Measurements from ENCODE around the gene BTRC. TPM values are rescaled to one million over a fixed set of nuclear protein-coding genes. Genes with fewer than 3 reads are reported as not detected.
"Not testable (repeated sequence)": the region's sequence is repeated elsewhere in the genome, so short reads cannot be mapped to it uniquely, and the experiment has no call there.

The BTRC gene
- total RNA-seq, 2 donors from 2014 or later = 19.8 to 22.4 TPM

GRCh38 chr10:101354328-101355071 is 535 bp downstream of the BTRC start:
- Histone ChIP-seq H3K9me3 (no peaks in the 10 kb centered on the region), H3K36me3 (no peaks in the 10 kb centered on the region), H3K4me1 (peaks cover 0 to 36% of the 10 kb centered on the region in 2 donors), H3K4me3 (peak overlapping the region; percentile 89 to 92), H3K27ac (peak overlapping the region; percentile 90 to 92), H3K27me3 (no peaks in the 10 kb centered on the region)
- DNase-seq (ENCODE audit: low spot score) = peak; percentile 69
- TF ChIP-seq, protein P1, sequence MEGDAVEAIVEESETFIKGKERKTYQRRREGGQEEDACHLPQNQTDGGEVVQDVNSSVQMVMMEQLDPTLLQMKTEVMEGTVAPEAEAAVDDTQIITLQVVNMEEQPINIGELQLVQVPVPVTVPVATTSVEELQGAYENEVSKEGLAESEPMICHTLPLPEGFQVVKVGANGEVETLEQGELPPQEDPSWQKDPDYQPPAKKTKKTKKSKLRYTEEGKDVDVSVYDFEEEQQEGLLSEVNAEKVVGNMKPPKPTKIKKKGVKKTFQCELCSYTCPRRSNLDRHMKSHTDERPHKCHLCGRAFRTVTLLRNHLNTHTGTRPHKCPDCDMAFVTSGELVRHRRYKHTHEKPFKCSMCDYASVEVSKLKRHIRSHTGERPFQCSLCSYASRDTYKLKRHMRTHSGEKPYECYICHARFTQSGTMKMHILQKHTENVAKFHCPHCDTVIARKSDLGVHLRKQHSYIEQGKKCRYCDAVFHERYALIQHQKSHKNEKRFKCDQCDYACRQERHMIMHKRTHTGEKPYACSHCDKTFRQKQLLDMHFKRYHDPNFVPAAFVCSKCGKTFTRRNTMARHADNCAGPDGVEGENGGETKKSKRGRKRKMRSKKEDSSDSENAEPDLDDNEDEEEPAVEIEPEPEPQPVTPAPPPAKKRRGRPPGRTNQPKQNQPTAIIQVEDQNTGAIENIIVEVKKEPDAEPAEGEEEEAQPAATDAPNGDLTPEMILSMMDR (IDR thresholded peaks at IDR 0.05) = no peak

GRCh38 chr10:101355072-101355706 is 1.2 kb downstream of the BTRC start:
- H3K4me1 ChIP-seq = peaks cover 0 to 36% of the 10 kb centered on the region in 2 donors
- H3K4me3 ChIP-seq = peak overlapping the region; percentile 89 to 92
- H3K27me3 ChIP-seq = no peaks in the 10 kb centered on the region
- H3K36me3 ChIP-seq = no peaks in the 10 kb centered on the region
- no peak for DNase-seq (ENCODE audit: low spot score)
- H3K27ac ChIP-seq = peak overlapping the region; percentile 90 to 92
- no peaks in the 10 kb centered on the region for H3K9me3 ChIP-seq
- TF ChIP-seq, protein P1 (IDR thresholded peaks at IDR 0.05) = no peak

DNA sequence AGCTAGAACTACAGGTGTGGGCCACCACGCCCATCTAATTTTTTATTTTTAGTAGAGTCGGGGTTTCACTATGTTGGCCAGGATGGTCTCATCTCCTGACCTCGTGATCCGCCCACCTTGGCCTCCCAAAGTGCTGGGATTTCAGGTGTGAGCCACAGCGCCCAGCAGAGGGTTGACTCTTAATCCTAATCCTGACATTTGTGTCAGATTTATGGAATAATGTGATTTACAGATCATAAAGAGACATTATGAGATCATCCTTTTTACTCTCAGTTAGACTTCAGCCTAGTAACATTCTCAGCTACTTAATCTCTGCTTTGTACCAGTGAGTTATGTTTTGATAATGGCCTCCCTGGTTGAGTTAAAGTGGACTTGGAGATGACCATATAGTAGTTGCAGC is 2.2 kb downstream of the BTRC start:
- DNase-seq (ENCODE audit: low spot score) = no peak
- peaks cover 0 to 36% of the 10 kb centered on the region in 2 donors for H3K4me1 ChIP-seq
- H3K9me3 ChIP-seq = no peaks in the 10 kb centered on the region
- H3K4me3 ChIP-seq = no peak overlapping the region
- H3K27ac ChIP-seq = no peak overlapping the region
- no peaks in the 10 kb centered on the region for H3K36me3 ChIP-seq
- H3K27me3 ChIP-seq = no peaks in the 10 kb centered on the region
- TF ChIP-seq, protein P1 (IDR thresholded peaks at IDR 0.05) = no peak

DNA sequence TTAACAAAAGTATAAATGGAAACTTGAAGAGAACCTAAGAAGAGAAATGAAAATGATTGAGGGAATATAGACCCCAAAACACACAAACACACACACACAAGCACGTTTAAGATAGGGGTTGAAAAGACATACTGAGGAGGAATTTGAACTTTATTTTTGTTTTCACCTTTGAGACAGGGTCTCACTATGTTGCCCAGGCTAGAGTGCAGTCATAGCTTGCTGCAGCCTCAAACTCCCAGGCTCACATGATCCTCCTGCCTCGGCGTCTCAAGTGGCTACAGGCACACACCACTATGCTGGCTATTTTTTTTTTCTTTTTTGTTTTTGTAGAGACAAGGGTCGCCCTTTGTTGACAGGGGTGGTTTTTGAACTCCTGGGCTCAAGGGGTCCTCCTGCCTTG is 4.0 kb downstream of the BTRC start:
- no peak for DNase-seq (ENCODE audit: low spot score)
- Histone ChIP-seq H3K9me3 (no peaks in the 10 kb centered on the region), H3K4me1 (peaks cover 0 to 36% of the 10 kb centered on the region in 2 donors), H3K27ac (peak overlapping the region; percentile 21 to 58), H3K4me3 (no peak overlapping the region), H3K27me3 (no peaks in the 10 kb centered on the region), H3K36me3 (no peaks in the 10 kb centered on the region)
- TF ChIP-seq, protein P1 (IDR thresholded peaks at IDR 0.05) = no peak

- Histone ChIP-seq H3K27me3 (no peaks in the 10 kb centered on the region), H3K4me1 (peaks cover 0 to 33% of the 10 kb centered on the region in 2 donors), H3K9me3 (no peaks in the 10 kb centered on the region), H3K36me3 (no peaks in the 10 kb centered on the region), H3K27ac (peak overlapping the region; percentile 21 to 58), H3K4me3 (no peak overlapping the region)
- TF ChIP-seq, protein P1 (IDR thresholded peaks at IDR 0.05) = no peak
- DNase-seq (ENCODE audit: low spot score) = no peak
Observed at GRCh38 chr10:101358706-101359300, 4.8 kb downstream of the BTRC start.

GRCh38 chr10:101360090-101360489 is 6.1 kb downstream of the BTRC start:
- DNase-seq (ENCODE audit: low spot score); H3K4me3 ChIP-seq; H3K27me3 ChIP-seq; H3K27ac ChIP-seq; H3K36me3 ChIP-seq; H3K9me3 ChIP-seq: not testable (repeated sequence)
- H3K4me1 ChIP-seq = peaks cover 0 to 28% of the 10 kb centered on the region in 2 donors

DNA sequence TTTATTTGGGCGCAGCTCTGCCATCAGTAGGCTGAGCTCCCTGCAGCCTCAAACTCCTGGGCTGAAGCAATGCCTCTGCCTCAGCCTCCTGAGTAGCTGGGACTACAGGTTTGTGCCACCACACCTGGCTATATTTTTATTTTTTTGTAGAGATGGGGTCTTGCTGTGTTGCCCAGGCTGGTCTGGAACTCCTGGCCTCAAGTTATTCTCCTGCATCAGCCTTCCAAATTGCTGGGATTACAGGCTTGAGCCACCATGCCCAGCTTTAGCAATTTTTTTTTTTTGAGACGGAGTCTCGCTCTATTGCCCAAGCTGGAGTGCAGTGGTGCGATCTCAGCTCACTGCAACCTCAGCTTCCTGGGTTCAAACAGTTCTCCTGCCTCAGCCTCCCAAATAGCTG is 6.9 kb downstream of the BTRC start:
- not testable (repeated sequence) for H3K27me3 ChIP-seq; H3K36me3 ChIP-seq; H3K9me3 ChIP-seq; H3K4me3 ChIP-seq; DNase-seq (ENCODE audit: low spot score); H3K27ac ChIP-seq
- peaks cover 0 to 21% of the 10 kb centered on the region in 2 donors for H3K4me1 ChIP-seq
